K562 (cell line): ENCODE data around the gene SAPCD1. TPM values are rescaled to one million over a fixed set of nuclear protein-coding genes. Genes with fewer than 3 reads are reported as not detected.

Experiments used
- HOXB6 ChIP-seq: fragments of 250-450 bp; sonication (Bioruptor Pico); IDR thresholded peaks from 2 replicates; pipeline ENCODE4 v1.5.1; 2022; ENCODE audit warnings: mild to moderate bottlenecking, borderline replicate concordance
- JUNB ChIP-seq: fragments of 450-650 bp; formaldehyde crosslinking; conservative IDR thresholded peaks from 2 replicates; pipeline ENCODE4 v1.4.0; 2020; ENCODE audit warnings: mild to moderate bottlenecking
- NR2C1 ChIP-seq, 2 experiments: fragments of 450-650 bp; IDR thresholded peaks; 2 replicates each; pipeline ENCODE4 v1.6.1; 2017; ENCODE audit warnings: mild to moderate bottlenecking in 2 of 2, antibody characterized with exemption in 1 of 2, inconsistent platforms in 1 of 2, missing compliant biosample characterization in 1 of 2, missing genetic modification characterization in 1 of 2
- NR2F6 ChIP-seq: fragments of 450-650 bp; formaldehyde crosslinking; IDR thresholded peaks from 2 replicates; pipeline ENCODE4 v1.4.0; 2020; ENCODE audit warnings: mild to moderate bottlenecking
- POU5F1 ChIP-seq: fragments of 150-350 bp; IDR thresholded peaks from 2 replicates; pipeline ENCODE4 v1.6.1; 2014; ENCODE audit warnings: borderline replicate concordance, low read length, low read depth, mild to moderate bottlenecking; ENCODE audit not compliant: partially characterized antibody
- TAF1 ChIP-seq: IDR thresholded peaks from 2 replicates; pipeline ENCODE4 v1.6.1; 2011; ENCODE audit warnings: mild to moderate bottlenecking, low read length, moderate library complexity; ENCODE audit not compliant: insufficient read depth, control insufficient read depth, severe bottlenecking; ENCODE audit errors: extremely low read depth
- ZNF551 ChIP-seq: fragments of 250-450 bp; sonication (Bioruptor Pico); IDR thresholded peaks from 2 replicates; pipeline ENCODE4 v1.5.0; 2021; ENCODE audit warnings: mild to moderate bottlenecking, moderate library complexity
- ZNF586 ChIP-seq: fragments of 450-650 bp; formaldehyde crosslinking; conservative IDR thresholded peaks from 2 replicates; pipeline ENCODE4 v1.4.0; 2020; ENCODE audit warnings: mild to moderate bottlenecking, moderate library complexity
- ZNF76 ChIP-seq: fragments of 250-450 bp; sonication (Bioruptor Pico); IDR thresholded peaks from 2 replicates; pipeline ENCODE4 v1.4.0; 2020; ENCODE audit warnings: mild to moderate bottlenecking, moderate library complexity, borderline replicate concordance
- polyA plus RNA-seq, 8 experiments: library from polyadenylated mRNA; depleted of rRNA in 4 of 8; stranded (reverse) in 5 of 8; unstranded in 3 of 8; fragments of >200 nt; fragmentation: Nextera tagmentation in 2 of 8; fragmentation: Illumina TruSeq in 1 of 8; extraction: Ambion mirVana in 2 of 8; extraction: Trizol in 1 of 8; gene quantifications; 2 replicates each; pipeline versions ENCODE4 v1.2.1 to v1.2.3, GENCODE V29; 2011 to 2014; ENCODE audit warnings: inconsistent platforms in 1 of 8, missing spikeins in 1 of 8
- total RNA-seq, 7 experiments: library from RNA; depleted of rRNA in 6 of 7; stranded (reverse); fragments of >200 nt in 6 of 7; fragmentation: Illumina TruSeq in 2 of 7; extraction: Trizol in 2 of 7; gene quantifications; 2 replicates each; pipeline versions ENCODE4 v1.2.1 to v1.2.3, GENCODE V29; 2011 to 2021; ENCODE audit warnings: low replicate concordance in 1 of 7
- TF ChIP-seq, protein P1 (sequence below): sonication (generic); formaldehyde crosslinking; IDR thresholded peaks from 2 replicates; pipeline ENCODE4 v1.8.0; 2022; ENCODE audit warnings: missing genetic modification reagents, mild to moderate bottlenecking, moderate library complexity, borderline replicate concordance
- TF ChIP-seq, protein P2 (sequence below), 2 experiments: fragments of 450-650 bp; conservative IDR thresholded peaks; 2 replicates each; pipeline ENCODE4 v1.6.1; 2017; ENCODE audit warnings: mild to moderate bottlenecking in 2 of 2, moderate library complexity in 2 of 2
- TF ChIP-seq, protein P3 (sequence below): fragments of 250-450 bp; sonication (Bioruptor Pico); IDR thresholded peaks from 2 replicates; pipeline ENCODE4 v1.5.0; 2022; ENCODE audit warnings: mild to moderate bottlenecking
- TF ChIP-seq, protein P4 (sequence below), 2 experiments: fragments of 450-650 bp; IDR thresholded peaks; 2 replicates each; pipeline ENCODE4 v1.6.1; 2018; ENCODE audit warnings: mild to moderate bottlenecking in 2 of 2, low read depth in 1 of 2; ENCODE audit not compliant: partially characterized antibody in 2 of 2
- TF ChIP-seq, protein P5 (sequence below): fragments of 250-450 bp; sonication (Bioruptor Pico); IDR thresholded peaks from 2 replicates; pipeline ENCODE4 v1.5.1; 2021; ENCODE audit warnings: mild to moderate bottlenecking

The SAPCD1 gene
- total and polyA plus RNA-seq, 9 of the 15 experiments (the other 6 are each of a cell fraction or from before 2014, with no cell fraction given), result 2.6 to 30.2 (median 7.4) TPM

DNA sequence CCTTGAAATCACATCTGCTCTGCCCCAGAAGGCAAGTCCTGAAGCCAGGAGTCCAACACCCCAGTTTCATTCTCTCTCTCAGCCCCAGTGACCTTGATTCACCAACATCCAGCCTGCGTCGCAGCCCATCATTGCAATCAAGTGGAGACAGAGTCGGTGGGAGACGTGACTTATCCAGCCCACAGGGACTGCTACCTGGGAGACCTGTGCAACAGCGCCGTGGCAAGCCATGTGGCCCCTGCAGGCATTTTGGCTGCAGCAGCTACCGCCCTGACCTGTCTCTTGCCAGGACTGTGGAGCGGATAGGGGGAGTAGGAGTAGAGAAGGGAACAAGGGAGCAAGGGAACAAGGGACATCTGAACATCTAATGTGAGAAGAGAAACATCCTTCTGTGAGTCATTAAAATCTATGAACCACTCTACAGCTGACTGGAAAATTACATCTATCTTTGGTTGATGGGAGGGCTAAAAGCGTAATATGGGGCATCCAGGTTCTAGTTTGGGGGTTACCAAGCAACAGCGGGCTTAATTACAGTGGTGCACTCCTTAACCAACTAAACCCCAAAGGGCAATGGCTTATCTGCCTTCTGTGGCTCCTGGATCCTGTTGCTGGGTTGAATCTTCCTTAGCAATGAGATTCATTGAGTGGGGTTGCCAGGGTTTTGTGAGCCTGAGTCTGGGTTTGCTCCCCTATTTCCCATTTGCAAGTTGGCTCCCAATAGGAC lies 44.8 kb upstream of the SAPCD1 start (continued):
- TF ChIP-seq, protein P1, sequence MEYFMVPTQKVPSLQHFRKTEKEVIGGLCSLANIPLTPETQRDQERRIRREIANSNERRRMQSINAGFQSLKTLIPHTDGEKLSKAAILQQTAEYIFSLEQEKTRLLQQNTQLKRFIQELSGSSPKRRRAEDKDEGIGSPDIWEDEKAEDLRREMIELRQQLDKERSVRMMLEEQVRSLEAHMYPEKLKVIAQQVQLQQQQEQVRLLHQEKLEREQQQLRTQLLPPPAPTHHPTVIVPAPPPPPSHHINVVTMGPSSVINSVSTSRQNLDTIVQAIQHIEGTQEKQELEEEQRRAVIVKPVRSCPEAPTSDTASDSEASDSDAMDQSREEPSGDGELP (CRISPR knock-in tag), result peak; percentile 64; the same call in 1 of the 2 replicates
- TF ChIP-seq, protein P2, sequence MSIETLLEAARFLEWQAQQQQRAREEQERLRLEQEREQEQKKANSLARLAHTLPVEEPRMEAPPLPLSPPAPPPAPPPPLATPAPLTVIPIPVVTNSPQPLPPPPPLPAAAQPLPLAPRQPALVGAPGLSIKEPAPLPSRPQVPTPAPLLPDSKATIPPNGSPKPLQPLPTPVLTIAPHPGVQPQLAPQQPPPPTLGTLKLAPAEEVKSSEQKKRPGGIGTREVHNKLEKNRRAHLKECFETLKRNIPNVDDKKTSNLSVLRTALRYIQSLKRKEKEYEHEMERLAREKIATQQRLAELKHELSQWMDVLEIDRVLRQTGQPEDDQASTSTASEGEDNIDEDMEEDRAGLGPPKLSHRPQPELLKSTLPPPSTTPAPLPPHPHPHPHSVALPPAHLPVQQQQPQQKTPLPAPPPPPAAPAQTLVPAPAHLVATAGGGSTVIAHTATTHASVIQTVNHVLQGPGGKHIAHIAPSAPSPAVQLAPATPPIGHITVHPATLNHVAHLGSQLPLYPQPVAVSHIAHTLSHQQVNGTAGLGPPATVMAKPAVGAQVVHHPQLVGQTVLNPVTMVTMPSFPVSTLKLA (conservative IDR thresholded peaks at IDR 0.05), result no peak
- no peak for TF ChIP-seq ZNF551
- no peak for TF ChIP-seq JUNB (CRISPR knock-in tag)
- TF ChIP-seq TAF1, result no peak
- no peak for TF ChIP-seq POU5F1
- no peak for TF ChIP-seq HOXB6 (CRISPR knock-in tag)
- no peak for TF ChIP-seq NR2F6 (CRISPR knock-in tag)
- TF ChIP-seq, protein P3, sequence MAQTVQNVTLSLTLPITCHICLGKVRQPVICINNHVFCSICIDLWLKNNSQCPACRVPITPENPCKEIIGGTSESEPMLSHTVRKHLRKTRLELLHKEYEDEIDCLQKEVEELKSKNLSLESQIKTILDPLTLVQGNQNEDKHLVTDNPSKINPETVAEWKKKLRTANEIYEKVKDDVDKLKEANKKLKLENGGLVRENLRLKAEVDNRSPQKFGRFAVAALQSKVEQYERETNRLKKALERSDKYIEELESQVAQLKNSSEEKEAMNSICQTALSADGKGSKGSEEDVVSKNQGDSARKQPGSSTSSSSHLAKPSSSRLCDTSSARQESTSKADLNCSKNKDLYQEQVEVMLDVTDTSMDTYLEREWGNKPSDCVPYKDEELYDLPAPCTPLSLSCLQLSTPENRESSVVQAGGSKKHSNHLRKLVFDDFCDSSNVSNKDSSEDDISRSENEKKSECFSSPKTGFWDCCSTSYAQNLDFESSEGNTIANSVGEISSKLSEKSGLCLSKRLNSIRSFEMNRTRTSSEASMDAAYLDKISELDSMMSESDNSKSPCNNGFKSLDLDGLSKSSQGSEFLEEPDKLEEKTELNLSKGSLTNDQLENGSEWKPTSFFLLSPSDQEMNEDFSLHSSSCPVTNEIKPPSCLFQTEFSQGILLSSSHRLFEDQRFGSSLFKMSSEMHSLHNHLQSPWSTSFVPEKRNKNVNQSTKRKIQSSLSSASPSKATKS (CRISPR knock-in tag), result 0 out of 2 replicates have a peak, but pooled peaks have one; percentile 24
- TF ChIP-seq, protein P4, sequence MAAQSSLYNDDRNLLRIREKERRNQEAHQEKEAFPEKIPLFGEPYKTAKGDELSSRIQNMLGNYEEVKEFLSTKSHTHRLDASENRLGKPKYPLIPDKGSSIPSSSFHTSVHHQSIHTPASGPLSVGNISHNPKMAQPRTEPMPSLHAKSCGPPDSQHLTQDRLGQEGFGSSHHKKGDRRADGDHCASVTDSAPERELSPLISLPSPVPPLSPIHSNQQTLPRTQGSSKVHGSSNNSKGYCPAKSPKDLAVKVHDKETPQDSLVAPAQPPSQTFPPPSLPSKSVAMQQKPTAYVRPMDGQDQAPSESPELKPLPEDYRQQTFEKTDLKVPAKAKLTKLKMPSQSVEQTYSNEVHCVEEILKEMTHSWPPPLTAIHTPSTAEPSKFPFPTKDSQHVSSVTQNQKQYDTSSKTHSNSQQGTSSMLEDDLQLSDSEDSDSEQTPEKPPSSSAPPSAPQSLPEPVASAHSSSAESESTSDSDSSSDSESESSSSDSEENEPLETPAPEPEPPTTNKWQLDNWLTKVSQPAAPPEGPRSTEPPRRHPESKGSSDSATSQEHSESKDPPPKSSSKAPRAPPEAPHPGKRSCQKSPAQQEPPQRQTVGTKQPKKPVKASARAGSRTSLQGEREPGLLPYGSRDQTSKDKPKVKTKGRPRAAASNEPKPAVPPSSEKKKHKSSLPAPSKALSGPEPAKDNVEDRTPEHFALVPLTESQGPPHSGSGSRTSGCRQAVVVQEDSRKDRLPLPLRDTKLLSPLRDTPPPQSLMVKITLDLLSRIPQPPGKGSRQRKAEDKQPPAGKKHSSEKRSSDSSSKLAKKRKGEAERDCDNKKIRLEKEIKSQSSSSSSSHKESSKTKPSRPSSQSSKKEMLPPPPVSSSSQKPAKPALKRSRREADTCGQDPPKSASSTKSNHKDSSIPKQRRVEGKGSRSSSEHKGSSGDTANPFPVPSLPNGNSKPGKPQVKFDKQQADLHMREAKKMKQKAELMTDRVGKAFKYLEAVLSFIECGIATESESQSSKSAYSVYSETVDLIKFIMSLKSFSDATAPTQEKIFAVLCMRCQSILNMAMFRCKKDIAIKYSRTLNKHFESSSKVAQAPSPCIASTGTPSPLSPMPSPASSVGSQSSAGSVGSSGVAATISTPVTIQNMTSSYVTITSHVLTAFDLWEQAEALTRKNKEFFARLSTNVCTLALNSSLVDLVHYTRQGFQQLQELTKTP (IDR thresholded peaks at IDR 0.05; ENCODE audit: low read depth in 1 of 2, partially characterized antibody in 2 of 2), result no peak
- peak; percentile 13; the same call in 1 of the 2 replicates for TF ChIP-seq NR2C1 (IDR thresholded peaks at IDR 0.05)
- no peak for TF ChIP-seq NR2C1 (tag; IDR thresholded peaks at IDR 0.05)
- TF ChIP-seq ZNF586, result no peak
- TF ChIP-seq ZNF76, result no peak
- TF ChIP-seq, protein P5, sequence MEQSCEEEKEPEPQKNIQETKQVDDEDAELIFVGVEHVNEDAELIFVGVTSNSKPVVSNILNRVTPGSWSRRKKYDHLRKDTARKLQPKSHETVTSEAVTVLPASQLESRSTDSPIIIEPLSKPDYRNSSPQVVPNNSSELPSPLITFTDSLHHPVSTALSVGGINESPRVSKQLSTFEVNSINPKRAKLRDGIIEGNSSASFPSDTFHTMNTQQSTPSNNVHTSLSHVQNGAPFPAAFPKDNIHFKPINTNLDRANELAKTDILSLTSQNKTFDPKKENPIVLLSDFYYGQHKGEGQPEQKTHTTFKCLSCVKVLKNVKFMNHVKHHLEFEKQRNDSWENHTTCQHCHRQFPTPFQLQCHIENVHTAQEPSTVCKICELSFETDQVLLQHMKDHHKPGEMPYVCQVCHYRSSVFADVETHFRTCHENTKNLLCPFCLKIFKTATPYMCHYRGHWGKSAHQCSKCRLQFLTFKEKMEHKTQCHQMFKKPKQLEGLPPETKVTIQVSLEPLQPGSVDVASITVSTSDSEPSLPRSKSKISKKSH (CRISPR knock-in tag), result no peak
